Measurements from ENCODE around the gene DNAAF5.

DNAAF5 gene

GRCh38 chr7:774161-775109, 47.9 kb downstream of the DNAAF5 start:
- peaks cover 18% of the 10 kb centered on the region; the same call in 1 of the 2 replicates for H3K36me3 ChIP-seq (ENCODE audit: insufficient read depth, low read length)

GRCh38 chr7:776381-776780, 49.9 kb downstream of the DNAAF5 start:
- no peak overlapping the region for H2AFZ ChIP-seq (ENCODE audit: low read length)
- no peaks in the 10 kb centered on the region for H4K20me1 ChIP-seq (ENCODE audit: insufficient read depth, low read length, poor library complexity, severe bottlenecking)
- H3K27me3 ChIP-seq (ENCODE audit: insufficient read depth, low read length, poor library complexity, severe bottlenecking) = no peaks in the 10 kb centered on the region
- no peak overlapping the region for H3K4me2 ChIP-seq (ENCODE audit: low read depth, low read length, poor library complexity, severe bottlenecking)
- TF ChIP-seq EZH2phosphoT487 (IDR thresholded peaks at IDR 0.05; ENCODE audit: borderline replicate concordance) (no peak), CTCF (conservative IDR thresholded peaks at IDR 0.05; ENCODE audit: low read length) (no peak)
- no peaks in the 10 kb centered on the region for H3K9me3 ChIP-seq (ENCODE audit: insufficient read depth, low read depth, low read length)
- no peaks in the 10 kb centered on the region for H3K9me2 ChIP-seq (replicated peaks; ENCODE audit: low read depth, low read length)
- no peaks in the 10 kb centered on the region for H3F3A ChIP-seq (ENCODE audit: low read depth)
- H3K79me2 ChIP-seq (ENCODE audit: insufficient read depth, low read length) = no peaks in the 10 kb centered on the region
- no peak overlapping the region for H3K9ac ChIP-seq (ENCODE audit: low read depth, low read length, poor library complexity, severe bottlenecking)
- H3K36me3 ChIP-seq (ENCODE audit: insufficient read depth, low read length) = peaks cover 18% of the 10 kb centered on the region; the same call in 1 of the 2 replicates
- no peak overlapping the region for H3K4me3 ChIP-seq (ENCODE audit: low read length, poor library complexity, severe bottlenecking)
- H3K4me1 ChIP-seq (ENCODE audit: insufficient read depth, low read length, poor library complexity, severe bottlenecking) = no peaks in the 10 kb centered on the region

More at GRCh38 chr7:774161-775109, 47.9 kb downstream of the DNAAF5 start:
- H2AFZ ChIP-seq (ENCODE audit: low read length) = no peak overlapping the region
- TF ChIP-seq EZH2phosphoT487 (IDR thresholded peaks at IDR 0.05; ENCODE audit: borderline replicate concordance) = no peak
- TF ChIP-seq CTCF (conservative IDR thresholded peaks at IDR 0.05; ENCODE audit: low read length) = peak; percentile 77
- H3K4me2 ChIP-seq (ENCODE audit: low read depth, low read length, poor library complexity, severe bottlenecking) = no peak overlapping the region
- no peaks in the 10 kb centered on the region for H3K4me1 ChIP-seq (ENCODE audit: insufficient read depth, low read length, poor library complexity, severe bottlenecking)
- H3K9ac ChIP-seq (ENCODE audit: low read depth, low read length, poor library complexity, severe bottlenecking) = no peak overlapping the region
- no peak overlapping the region for H3K4me3 ChIP-seq (ENCODE audit: low read length, poor library complexity, severe bottlenecking)
- H4K20me1 ChIP-seq (ENCODE audit: insufficient read depth, low read length, poor library complexity, severe bottlenecking) = no peaks in the 10 kb centered on the region
- H3K9me3 ChIP-seq (ENCODE audit: insufficient read depth, low read depth, low read length) = no peaks in the 10 kb centered on the region
- H3K79me2 ChIP-seq (ENCODE audit: insufficient read depth, low read length) = no peaks in the 10 kb centered on the region
- H3K9me2 ChIP-seq (replicated peaks; ENCODE audit: low read depth, low read length) = no peaks in the 10 kb centered on the region
- H3F3A ChIP-seq (ENCODE audit: low read depth) = no peaks in the 10 kb centered on the region
- no peaks in the 10 kb centered on the region for H3K27me3 ChIP-seq (ENCODE audit: insufficient read depth, low read length, poor library complexity, severe bottlenecking)

GRCh38 chr7:776992-777727, 50.7 kb downstream of the DNAAF5 start:
- Histone ChIP-seq H3K9me3 (ENCODE audit: insufficient read depth, low read depth, low read length) (no peaks in the 10 kb centered on the region), H3K9ac (ENCODE audit: low read depth, low read length, poor library complexity, severe bottlenecking) (no peak overlapping the region), H3K36me3 (ENCODE audit: insufficient read depth, low read length) (peaks cover 18% of the 10 kb centered on the region; the same call in 1 of the 2 replicates), H3K79me2 (ENCODE audit: insufficient read depth, low read length) (no peaks in the 10 kb centered on the region), H4K20me1 (ENCODE audit: insufficient read depth, low read length, poor library complexity, severe bottlenecking) (no peaks in the 10 kb centered on the region), H3K4me3 (ENCODE audit: low read length, poor library complexity, severe bottlenecking) (no peak overlapping the region), H3F3A (ENCODE audit: low read depth) (no peaks in the 10 kb centered on the region), H2AFZ (ENCODE audit: low read length) (no peak overlapping the region), H3K27me3 (ENCODE audit: insufficient read depth, low read length, poor library complexity, severe bottlenecking) (no peaks in the 10 kb centered on the region), H3K4me1 (ENCODE audit: insufficient read depth, low read length, poor library complexity, severe bottlenecking) (no peaks in the 10 kb centered on the region), H3K4me2 (ENCODE audit: low read depth, low read length, poor library complexity, severe bottlenecking) (no peak overlapping the region), H3K9me2 (replicated peaks; ENCODE audit: low read depth, low read length) (no peaks in the 10 kb centered on the region)
- TF ChIP-seq CTCF (conservative IDR thresholded peaks at IDR 0.05; ENCODE audit: low read length) (no peak), EZH2phosphoT487 (IDR thresholded peaks at IDR 0.05; ENCODE audit: borderline replicate concordance) (no peak)
